Activated naive CD4-positive, alpha-beta T cell treated with anti-CD3 and anti-CD28 coated beads for 36 hours (primary cell): ENCODE data around the gene RNF126. TPM values are rescaled to one million over a fixed set of nuclear protein-coding genes. Genes with fewer than 3 reads are reported as not detected.

Experiments
- CTCF ChIA-PET: fragments of 350-600 bp; sonication (Branson Sonifier 250); formaldehyde crosslinking; loops from one replicate; lab custom pipeline; 2021; ENCODE audit warnings: antibody characterized with exemption; lab: Charles Lee
- DNase-seq: peaks from one replicate; pipeline ENCODE4 v3.0.0-alpha.2; 2020
- H3K27ac Mint-ChIP-seq: one replicate; pipeline ENCODE4 v1.8.0; 2021; ENCODE audit warnings: mild to moderate bottlenecking, mixed read lengths
- H3K27me3 Mint-ChIP-seq: one replicate; pipeline ENCODE4 v1.8.0; 2021; ENCODE audit warnings: low read depth, mixed read lengths
- H3K36me3 Mint-ChIP-seq: one replicate; pipeline ENCODE4 v1.8.0; 2021; ENCODE audit warnings: low read depth, mixed read lengths
- H3K4me1 Mint-ChIP-seq: one replicate; pipeline ENCODE4 v1.8.0; 2021; ENCODE audit warnings: low read depth, mixed read lengths
- H3K4me3 Mint-ChIP-seq: one replicate; pipeline ENCODE4 v1.8.0; 2021; ENCODE audit warnings: mild to moderate bottlenecking, moderate library complexity, mixed read lengths
- H3K9me3 Mint-ChIP-seq: one replicate; pipeline ENCODE4 v1.8.0; 2021; ENCODE audit warnings: mixed read lengths
- intact Hi-C: fragments of 100-400 bp; cut with micrococcal nuclease; formaldehyde crosslinking; loops from one replicate; pipeline ENCODE4 v1.15.1; 2023
- total RNA-seq, 2 experiments: library from RNA; stranded (reverse); gene quantifications; one replicate each; pipeline ENCODE4 v1.2.3, GENCODE V29; 2021

RNF126 gene
- total RNA-seq, 2 experiments from 2014 or later: 99.5 to 108 TPM

- H3K27me3 Mint-ChIP-seq: no peaks in the 10 kb centered on the region
- H3K36me3 Mint-ChIP-seq: peaks cover 16% of the 10 kb centered on the region
- DNase-seq: no peak
- H3K27ac Mint-ChIP-seq: no peak overlapping the region
- no peak overlapping the region for H3K4me3 Mint-ChIP-seq
- intact Hi-C loops: no loop called here
- no peaks in the 10 kb centered on the region for H3K9me3 Mint-ChIP-seq
- CTCF ChIA-PET: no interaction called here
- H3K4me1 Mint-ChIP-seq: peaks cover 7% of the 10 kb centered on the region
Observed at GRCh38 chr19:617551-618246, 45.3 kb downstream of the RNF126 start.

GRCh38 chr19:616747-617526, 46.1 kb downstream of the RNF126 start:
- DNase-seq: no peak
- CTCF ChIA-PET: no interaction called here
- Mint-ChIP-seq H3K9me3 (no peaks in the 10 kb centered on the region), H3K27me3 (no peaks in the 10 kb centered on the region), H3K27ac (no peak overlapping the region), H3K36me3 (peaks cover 17% of the 10 kb centered on the region), H3K4me1 (peaks cover 10% of the 10 kb centered on the region), H3K4me3 (no peak overlapping the region)
- intact Hi-C loops: no loop called here

GRCh38 chr19:616062-616700, 46.8 kb downstream of the RNF126 start:
- intact Hi-C loops: no loop called here
- peaks cover 17% of the 10 kb centered on the region for H3K36me3 Mint-ChIP-seq
- H3K27ac Mint-ChIP-seq: no peak overlapping the region
- DNase-seq: no peak
- peaks cover 18% of the 10 kb centered on the region for H3K4me1 Mint-ChIP-seq
- H3K9me3 Mint-ChIP-seq: no peaks in the 10 kb centered on the region
- no peaks in the 10 kb centered on the region for H3K27me3 Mint-ChIP-seq
- CTCF ChIA-PET: no interaction called here
- H3K4me3 Mint-ChIP-seq: no peak overlapping the region

GRCh38 chr19:615619-616018, 47.4 kb downstream of the RNF126 start:
- intact Hi-C loops: no loop called here
- no peak overlapping the region for H3K27ac Mint-ChIP-seq
- CTCF ChIA-PET: no interaction called here

GRCh38 chr19:613732-614567, 49.1 kb downstream of the RNF126 start:
- Mint-ChIP-seq H3K36me3 (peaks cover 17% of the 10 kb centered on the region), H3K27me3 (no peaks in the 10 kb centered on the region), H3K4me1 (peaks cover 28% of the 10 kb centered on the region), H3K4me3 (no peak overlapping the region), H3K27ac (no peak overlapping the region), H3K9me3 (no peaks in the 10 kb centered on the region)
- intact Hi-C loops: loop anchor here (5.0 kb wide), 1 partner anchor 648 kb away; no protein-coding TSS in a partner anchor
- CTCF ChIA-PET: no interaction called here
- no peak for DNase-seq

More at GRCh38 chr19:615619-616018, 47.4 kb downstream of the RNF126 start:
- peaks cover 17% of the 10 kb centered on the region for H3K36me3 Mint-ChIP-seq
- no peaks in the 10 kb centered on the region for H3K9me3 Mint-ChIP-seq
- no peaks in the 10 kb centered on the region for H3K27me3 Mint-ChIP-seq
- DNase-seq: no peak
- no peak overlapping the region for H3K4me3 Mint-ChIP-seq
- H3K4me1 Mint-ChIP-seq: peaks cover 24% of the 10 kb centered on the region

- peaks cover 13% of the 10 kb centered on the region for H3K36me3 Mint-ChIP-seq
- intact Hi-C loops: loop anchor here (5.0 kb wide), 1 partner anchor 649 kb away; no protein-coding TSS in a partner anchor
- H3K4me3 Mint-ChIP-seq: no peak overlapping the region
- H3K27ac Mint-ChIP-seq: no peak overlapping the region
- peaks cover 28% of the 10 kb centered on the region for H3K4me1 Mint-ChIP-seq
- H3K9me3 Mint-ChIP-seq: no peaks in the 10 kb centered on the region
- H3K27me3 Mint-ChIP-seq: no peaks in the 10 kb centered on the region
- CTCF ChIA-PET: interaction anchor here (0.6 kb wide), 1 partner anchor 18 kb away, joined by 3 read pairs; no protein-coding TSS in a partner anchor
- DNase-seq: no peak
Observed at GRCh38 chr19:612941-613340, 50.1 kb downstream of the RNF126 start.

- peak; percentile 87 for DNase-seq
- intact Hi-C loops: loop anchor here (1.0 to 5.0 kb wide), 5 partner anchors 22 to 651 kb away; partner anchors contain the start of genes BSG and POLRMT
- Mint-ChIP-seq H3K4me1 (peaks cover 28% of the 10 kb centered on the region), H3K27me3 (no peaks in the 10 kb centered on the region), H3K9me3 (no peaks in the 10 kb centered on the region), H3K27ac (peak overlapping the region; percentile 94), H3K36me3 (peaks cover 10% of the 10 kb centered on the region), H3K4me3 (peak overlapping the region; percentile 82)
- CTCF ChIA-PET: interaction anchor here (1.0 kb wide), 1 partner anchor 15 kb away, joined by 3 read pairs; no protein-coding TSS in a partner anchor
Observed at GRCh38 chr19:611481-611868, 51.5 kb downstream of the RNF126 start.

- H3K9me3 Mint-ChIP-seq: no peaks in the 10 kb centered on the region
- peaks cover 28% of the 10 kb centered on the region for H3K4me1 Mint-ChIP-seq
- H3K36me3 Mint-ChIP-seq: peaks cover 10% of the 10 kb centered on the region
- no peaks in the 10 kb centered on the region for H3K27me3 Mint-ChIP-seq
- H3K4me3 Mint-ChIP-seq: peak overlapping the region; percentile 82
- H3K27ac Mint-ChIP-seq: peak overlapping the region; percentile 94
- CTCF ChIA-PET: interaction anchor here (1.0 kb wide), 1 partner anchor 16 kb away, joined by 3 read pairs; no protein-coding TSS in a partner anchor
- DNase-seq: peak; percentile 73
- intact Hi-C loops: loop anchor here (1.0 to 5.0 kb wide), 5 partner anchors 22 to 651 kb away; partner anchors contain the start of genes BSG and POLRMT
Observed at GRCh38 chr19:610801-611480, 52.1 kb downstream of the RNF126 start.

GRCh38 chr19:610071-610800, 52.8 kb downstream of the RNF126 start:
- Mint-ChIP-seq H3K4me1 (peaks cover 26% of the 10 kb centered on the region), H3K36me3 (peaks cover 7% of the 10 kb centered on the region), H3K27me3 (no peaks in the 10 kb centered on the region), H3K27ac (peak overlapping the region; percentile 94), H3K9me3 (no peaks in the 10 kb centered on the region), H3K4me3 (peak overlapping the region; percentile 82)
- CTCF ChIA-PET: no interaction called here
- intact Hi-C loops: loop anchor here (5.0 kb wide), 1 partner anchor 652 kb away; no protein-coding TSS in a partner anchor
- peak; percentile 60 for DNase-seq

- Mint-ChIP-seq H3K27ac (no peak overlapping the region), H3K36me3 (peaks cover 2% of the 10 kb centered on the region), H3K27me3 (no peaks in the 10 kb centered on the region), H3K4me3 (no peak overlapping the region), H3K4me1 (peaks cover 26% of the 10 kb centered on the region), H3K9me3 (no peaks in the 10 kb centered on the region)
- intact Hi-C loops: no loop called here
- CTCF ChIA-PET: interaction anchor here (0.8 kb wide), 1 partner anchor 25 kb away, joined by 3 read pairs; no protein-coding TSS in a partner anchor
- DNase-seq: no peak
Observed at GRCh38 chr19:609004-609346, 54.0 kb downstream of the RNF126 start.
